ENCODE results near the gene CFB. TPM values are rescaled to one million over a fixed set of nuclear protein-coding genes. Genes with fewer than 3 reads are reported as not detected.

The CFB gene
- total RNA-seq, result 100 to 1,000 TPM in 1 of 6 donors, 10 to 100 TPM in 5; 15.0 to 199 (median 58.1) TPM

GRCh38 chr6:31945507-31946369 is at the start of gene CFB:
TSS of gene CFB (plus strand) at chr6:31946095. CDS start at chr6:31946222, 127 bp downstream.
- DNase-seq (peak in 1 of 2 donors; percentile 85), ATAC-seq (ENCODE audit: low FRiP score in 2 of 2) (peak; percentile 80 to 82)
- TF ChIP-seq EP300 (IDR thresholded peaks at IDR 0.05) (peak in 2 of 4 donors; percentile 17 to 69), POLR2A (IDR thresholded peaks at IDR 0.05) (peak in 1 of 4 donors; percentile 46), POLR2AphosphoS5 (IDR thresholded peaks at IDR 0.05) (peak; percentile 46 to 53), CTCF (IDR thresholded peaks at IDR 0.05) (no peak)
- WGBS, 2 donors, result 29 to 40% methylated on average over 9 to 11 of the region's 11 CpGs
- H3K4me3 ChIP-seq, result peak within 1 kb of the TSS in 3 of 4 donors; percentile 3 to 39 (median 26)
- no peaks in the 10 kb centered on the region for H3K9me3 ChIP-seq
- peaks cover 0 to 31% (median 15%) of the 10 kb centered on the region in 4 donors for H3K36me3 ChIP-seq
- no peaks in the 10 kb centered on the region for H3K27me3 ChIP-seq
- H3K4me1 ChIP-seq, result peaks cover 17 to 28% (median 21%) of the 10 kb centered on the region in 4 donors
- peak within 1 kb of the TSS; percentile 76 to 90 (median 86) for H3K27ac ChIP-seq

- peaks cover 15 to 46% (median 33%) of the 10 kb centered on the region in 4 donors for H3K4me1 ChIP-seq
- peak overlapping the region; percentile 52 to 100 (median 96) for H3K4me3 ChIP-seq
- peak overlapping the region; percentile 73 to 94 (median 82) for H3K27ac ChIP-seq
Observed at GRCh38 chr6:31896493-31896855, 49.4 kb upstream of the CFB start.

GRCh38 chr6:31896856-31897611 is 48.9 kb upstream of the CFB start:
- WGBS, 2 donors, result 3% methylated on average over 4 to 11 of the region's 62 CpGs
- H3K27me3 ChIP-seq, result no peaks in the 10 kb centered on the region
- H3K9me3 ChIP-seq, result no peaks in the 10 kb centered on the region
- TF ChIP-seq EP300 (IDR thresholded peaks at IDR 0.05), result no peak
- TF ChIP-seq POLR2A (IDR thresholded peaks at IDR 0.05), result no peak
- no peak for TF ChIP-seq POLR2AphosphoS5 (IDR thresholded peaks at IDR 0.05)
- peak in 1 of 6 experiments; percentile 43 for TF ChIP-seq CTCF (IDR thresholded peaks at IDR 0.05)
- peak overlapping the region; percentile 52 to 100 (median 96) for H3K4me3 ChIP-seq
- DNase-seq (no peak), ATAC-seq (ENCODE audit: low FRiP score in 2 of 2) (peak in 1 of 2 donors; percentile 3)
- H3K4me1 ChIP-seq, result peaks cover 15 to 48% (median 33%) of the 10 kb centered on the region in 4 donors
- H3K27ac ChIP-seq, result peak overlapping the region; percentile 73 to 94 (median 82)
- H3K36me3 ChIP-seq, result peaks cover 5 to 41% (median 26%) of the 10 kb centered on the region in 4 donors

More at GRCh38 chr6:31896493-31896855, 49.4 kb upstream of the CFB start:
- no peak for ATAC-seq (ENCODE audit: low FRiP score in 2 of 2)
- 50 to 53% methylated on average over 4 of the region's 4 CpGs for WGBS, 2 donors
- peaks cover 5 to 47% (median 30%) of the 10 kb centered on the region in 4 donors for H3K36me3 ChIP-seq
- no peaks in the 10 kb centered on the region for H3K9me3 ChIP-seq
- DNase-seq, result no peak
- H3K27me3 ChIP-seq, result no peaks in the 10 kb centered on the region
- no peak for TF ChIP-seq POLR2AphosphoS5 (IDR thresholded peaks at IDR 0.05)
- TF ChIP-seq EP300 (IDR thresholded peaks at IDR 0.05), result no peak
- TF ChIP-seq POLR2A (IDR thresholded peaks at IDR 0.05), result no peak
- no peak for TF ChIP-seq CTCF (IDR thresholded peaks at IDR 0.05)

- H3K27ac ChIP-seq, result peak within 1 kb of the TSS; percentile 77 to 94 (median 84)
- 0 to 1% methylated on average over 25 to 41 of the region's 49 CpGs for WGBS, 2 donors
- H3K4me1 ChIP-seq, result peaks cover 19 to 53% (median 38%) of the 10 kb centered on the region in 4 donors
- ATAC-seq (ENCODE audit: low FRiP score in 2 of 2), result peak; percentile 75 to 83
- peak; percentile 56 to 89 for TF ChIP-seq POLR2AphosphoS5 (IDR thresholded peaks at IDR 0.05)
- peak in 3 of 4 donors; percentile 30 to 69 (median 60) for TF ChIP-seq POLR2A (IDR thresholded peaks at IDR 0.05)
- no peak for TF ChIP-seq EP300 (IDR thresholded peaks at IDR 0.05)
- TF ChIP-seq CTCF (IDR thresholded peaks at IDR 0.05), result peak; percentile 9 to 72 (median 60)
- peak; percentile 84 to 97 for DNase-seq
- H3K27me3 ChIP-seq, result no peaks in the 10 kb centered on the region
- peaks cover 3 to 34% (median 18%) of the 10 kb centered on the region in 4 donors for H3K36me3 ChIP-seq
- no peaks in the 10 kb centered on the region for H3K9me3 ChIP-seq
- H3K4me3 ChIP-seq, result peak within 1 kb of the TSS; percentile 87 to 100 (median 96)
Observed at GRCh38 chr6:31897612-31898382, 48.1 kb upstream of the CFB start, which contains the start of gene EHMT2. TSS of gene EHMT2 (minus strand) at chr6:31897698. CDS start at chr6:31897677, 21 bp downstream.
